ENCODE results near the gene INPPL1.

Gene INPPL1

GRCh38 chr11:72225411-72225951 is 914 bp downstream of the INPPL1 start:
- peaks cover 26 to 43% of the 10 kb centered on the region in 2 donors for H3K36me3 ChIP-seq (replicated peaks in 1 of 2; ENCODE audit: control insufficient read depth in 2 of 2, insufficient read depth in 2 of 2, low read length in 2 of 2)
- H3K79me1 ChIP-seq (ENCODE audit: low read depth, low read length) = peaks cover 15% of the 10 kb centered on the region
- peak overlapping the region; percentile 94 for H3K23ac ChIP-seq (ENCODE audit: low read depth, low read length, poor library complexity)
- peak overlapping the region; percentile 78 for H2BK120ac ChIP-seq (ENCODE audit: low read depth, low read length)
- DNase-seq (ENCODE audit: low spot score) = no peak
- no peak overlapping the region for H2BK12ac ChIP-seq (ENCODE audit: low read length)
- no peaks in the 10 kb centered on the region for H3K27me3 ChIP-seq (ENCODE audit: control insufficient read depth in 3 of 3, insufficient read depth in 3 of 3, low read depth in 1 of 3, low read length in 3 of 3)
- H3K4me2 ChIP-seq (ENCODE audit: insufficient read depth, low read length, poor library complexity, severe bottlenecking) = peak overlapping the region; percentile 84
- peak overlapping the region; percentile 58 to 92 for H3K4me3 ChIP-seq (ENCODE audit: low read length in 2 of 2)
- no peak overlapping the region for H3K4ac ChIP-seq (ENCODE audit: low read length)
- peak overlapping the region; percentile 91 for H2AFZ ChIP-seq (ENCODE audit: low read length)
- H4K8ac ChIP-seq (ENCODE audit: low read depth, low read length) = no peak overlapping the region
- no CpG with 5 or more reads among the region's 11 CpGs for WGBS, 2 donors (ENCODE audit: extremely low coverage in 2 of 2, insufficient read length in 2 of 2, insufficient replicate concordance in 1 of 2)
- peak overlapping the region; percentile 88 for H3K9ac ChIP-seq (ENCODE audit: low read depth, low read length, poor library complexity)
- no peak overlapping the region for H2BK15ac ChIP-seq (ENCODE audit: low read length)
- H2BK5ac ChIP-seq (ENCODE audit: low read length) = no peak overlapping the region
- peak overlapping the region; percentile 98 for H3K18ac ChIP-seq (ENCODE audit: low read length)
- no peak overlapping the region for H4K91ac ChIP-seq (ENCODE audit: low read depth, low read length, poor library complexity)
- no peak overlapping the region for H3K14ac ChIP-seq (ENCODE audit: low read length)
- peak overlapping the region; percentile 94 for H2AK5ac ChIP-seq (ENCODE audit: low read depth, low read length)
- no peak overlapping the region for H3K27ac ChIP-seq (replicated peaks; ENCODE audit: low read length)
- no peaks in the 10 kb centered on the region for H3K9me3 ChIP-seq (replicated peaks in 1 of 2; ENCODE audit: control insufficient read depth in 2 of 2, insufficient read depth in 1 of 2, low read depth in 1 of 2, low read length in 2 of 2)
- H3K4me1 ChIP-seq (ENCODE audit: control insufficient read depth in 2 of 2, insufficient read depth in 1 of 2, low read depth in 1 of 2, low read length in 2 of 2) = peaks cover 5 to 16% of the 10 kb centered on the region in 2 donors

- Histone ChIP-seq H2BK12ac (ENCODE audit: low read length) (no peak overlapping the region), H2BK120ac (ENCODE audit: low read depth, low read length) (no peak overlapping the region), H3K4ac (ENCODE audit: low read length) (no peak overlapping the region), H3K36me3 (replicated peaks in 1 of 2; ENCODE audit: control insufficient read depth in 2 of 2, insufficient read depth in 2 of 2, low read length in 2 of 2) (peaks cover 36 to 55% of the 10 kb centered on the region in 2 donors), H2AFZ (ENCODE audit: low read length) (no peak overlapping the region), H2BK5ac (ENCODE audit: low read length) (no peak overlapping the region), H3K79me1 (ENCODE audit: low read depth, low read length) (peaks cover 15% of the 10 kb centered on the region), H4K91ac (ENCODE audit: low read depth, low read length, poor library complexity) (no peak overlapping the region), H3K18ac (ENCODE audit: low read length) (no peak overlapping the region), H3K14ac (ENCODE audit: low read length) (no peak overlapping the region), H3K27me3 (ENCODE audit: control insufficient read depth in 3 of 3, insufficient read depth in 3 of 3, low read depth in 1 of 3, low read length in 3 of 3) (no peaks in the 10 kb centered on the region), H3K4me3 (ENCODE audit: low read length in 2 of 2) (no peak overlapping the region), H3K4me2 (ENCODE audit: insufficient read depth, low read length, poor library complexity, severe bottlenecking) (no peak overlapping the region), H4K8ac (ENCODE audit: low read depth, low read length) (no peak overlapping the region), H3K9ac (ENCODE audit: low read depth, low read length, poor library complexity) (peak overlapping the region; percentile 35), H3K23ac (ENCODE audit: low read depth, low read length, poor library complexity) (peak overlapping the region; percentile 27), H2AK5ac (ENCODE audit: low read depth, low read length) (no peak overlapping the region), H2BK15ac (ENCODE audit: low read length) (no peak overlapping the region), H3K4me1 (ENCODE audit: control insufficient read depth in 2 of 2, insufficient read depth in 1 of 2, low read depth in 1 of 2, low read length in 2 of 2) (peaks cover 5 to 16% of the 10 kb centered on the region in 2 donors), H3K9me3 (replicated peaks in 1 of 2; ENCODE audit: control insufficient read depth in 2 of 2, insufficient read depth in 1 of 2, low read depth in 1 of 2, low read length in 2 of 2) (no peaks in the 10 kb centered on the region), H3K27ac (replicated peaks; ENCODE audit: low read length) (no peak overlapping the region)
- no peak for DNase-seq (ENCODE audit: low spot score)
- no CpG with 5 or more reads among the region's 5 CpGs for WGBS, 2 donors (ENCODE audit: extremely low coverage in 2 of 2, insufficient read length in 2 of 2, insufficient replicate concordance in 1 of 2)
These were observed 2.1 kb downstream of the INPPL1 start for GRCh38 chr11:72226701-72227100.

- Histone ChIP-seq H2BK12ac (ENCODE audit: low read length) (no peak overlapping the region), H3K18ac (ENCODE audit: low read length) (no peak overlapping the region), H3K27me3 (ENCODE audit: control insufficient read depth in 3 of 3, insufficient read depth in 3 of 3, low read depth in 1 of 3, low read length in 3 of 3) (no peaks in the 10 kb centered on the region), H2BK5ac (ENCODE audit: low read length) (no peak overlapping the region), H2AK5ac (ENCODE audit: low read depth, low read length) (no peak overlapping the region), H4K8ac (ENCODE audit: low read depth, low read length) (peak overlapping the region; percentile 94), H3K9ac (ENCODE audit: low read depth, low read length, poor library complexity) (peak overlapping the region; percentile 37), H2BK15ac (ENCODE audit: low read length) (no peak overlapping the region), H3K4me3 (ENCODE audit: low read length in 2 of 2) (no peak overlapping the region), H3K4me1 (ENCODE audit: control insufficient read depth in 2 of 2, insufficient read depth in 1 of 2, low read depth in 1 of 2, low read length in 2 of 2) (peaks cover 3 to 14% of the 10 kb centered on the region in 2 donors), H3K14ac (ENCODE audit: low read length) (no peak overlapping the region), H3K27ac (replicated peaks; ENCODE audit: low read length) (no peak overlapping the region), H2BK120ac (ENCODE audit: low read depth, low read length) (no peak overlapping the region), H3K23ac (ENCODE audit: low read depth, low read length, poor library complexity) (peak overlapping the region; percentile 67), H3K36me3 (replicated peaks in 1 of 2; ENCODE audit: control insufficient read depth in 2 of 2, insufficient read depth in 2 of 2, low read length in 2 of 2) (peaks cover 42 to 64% of the 10 kb centered on the region in 2 donors), H3K9me3 (replicated peaks in 1 of 2; ENCODE audit: control insufficient read depth in 2 of 2, insufficient read depth in 1 of 2, low read depth in 1 of 2, low read length in 2 of 2) (no peaks in the 10 kb centered on the region), H2AFZ (ENCODE audit: low read length) (no peak overlapping the region), H3K79me1 (ENCODE audit: low read depth, low read length) (peaks cover 15% of the 10 kb centered on the region), H4K91ac (ENCODE audit: low read depth, low read length, poor library complexity) (no peak overlapping the region), H3K4ac (ENCODE audit: low read length) (no peak overlapping the region), H3K4me2 (ENCODE audit: insufficient read depth, low read length, poor library complexity, severe bottlenecking) (no peak overlapping the region)
- DNase-seq (ENCODE audit: low spot score) = no peak
- WGBS, 2 donors (ENCODE audit: extremely low coverage in 2 of 2, insufficient read length in 2 of 2, insufficient replicate concordance in 1 of 2) = no CpG with 5 or more reads among the region's 14 CpGs
These were observed 3.0 kb downstream of the INPPL1 start for GRCh38 chr11:72227316-72228228.

- Histone ChIP-seq H3K23ac (ENCODE audit: low read depth, low read length, poor library complexity) (peak overlapping the region; percentile 67), H4K91ac (ENCODE audit: low read depth, low read length, poor library complexity) (no peak overlapping the region), H2BK120ac (ENCODE audit: low read depth, low read length) (no peak overlapping the region), H3K36me3 (replicated peaks in 1 of 2; ENCODE audit: control insufficient read depth in 2 of 2, insufficient read depth in 2 of 2, low read length in 2 of 2) (peaks cover 49 to 72% of the 10 kb centered on the region in 2 donors), H3K4ac (ENCODE audit: low read length) (no peak overlapping the region), H3K9me3 (replicated peaks in 1 of 2; ENCODE audit: control insufficient read depth in 2 of 2, insufficient read depth in 1 of 2, low read depth in 1 of 2, low read length in 2 of 2) (no peaks in the 10 kb centered on the region), H3K9ac (ENCODE audit: low read depth, low read length, poor library complexity) (peak overlapping the region; percentile 37), H3K4me2 (ENCODE audit: insufficient read depth, low read length, poor library complexity, severe bottlenecking) (no peak overlapping the region), H3K4me1 (ENCODE audit: control insufficient read depth in 2 of 2, insufficient read depth in 1 of 2, low read depth in 1 of 2, low read length in 2 of 2) (peaks cover 3 to 12% of the 10 kb centered on the region in 2 donors), H2BK12ac (ENCODE audit: low read length) (no peak overlapping the region), H3K4me3 (ENCODE audit: low read length in 2 of 2) (no peak overlapping the region), H2BK15ac (ENCODE audit: low read length) (no peak overlapping the region), H3K27me3 (ENCODE audit: control insufficient read depth in 3 of 3, insufficient read depth in 3 of 3, low read depth in 1 of 3, low read length in 3 of 3) (no peaks in the 10 kb centered on the region), H3K18ac (ENCODE audit: low read length) (no peak overlapping the region), H3K79me1 (ENCODE audit: low read depth, low read length) (peaks cover 15% of the 10 kb centered on the region), H3K14ac (ENCODE audit: low read length) (no peak overlapping the region), H2AK5ac (ENCODE audit: low read depth, low read length) (no peak overlapping the region), H4K8ac (ENCODE audit: low read depth, low read length) (peak overlapping the region; percentile 94), H3K27ac (replicated peaks; ENCODE audit: low read length) (no peak overlapping the region), H2AFZ (ENCODE audit: low read length) (no peak overlapping the region), H2BK5ac (ENCODE audit: low read length) (no peak overlapping the region)
- no CpG with 5 or more reads among the region's 16 CpGs for WGBS, 2 donors (ENCODE audit: extremely low coverage in 2 of 2, insufficient read length in 2 of 2, insufficient replicate concordance in 1 of 2)
- no peak for DNase-seq (ENCODE audit: low spot score)
These were observed 3.8 kb downstream of the INPPL1 start for GRCh38 chr11:72228229-72228843.

Measured in neuronal stem cell (in vitro differentiated cells).